HL-60 (cell line): ENCODE data around the gene UNC93A.

Source experiments
- DNase-seq, 2 experiments: peaks; one replicate each; pipeline ENCODE4 v3.0.0-alpha.2; 2010 to 2020; ENCODE audit warnings: low read depth in 1 of 2, low spot score in 1 of 2
- H3K27ac ChIP-seq: fragments of 250-450 bp; sonication (Bioruptor Pico); replicated peaks from 2 replicates; pipeline ENCODE4 v1.5.1; 2020; ENCODE audit warnings: mild to moderate bottlenecking, moderate library complexity
- H3K27me3 ChIP-seq: fragments of 250-450 bp; sonication (Bioruptor Pico); 2 replicates; pipeline ENCODE4 v1.5.1; 2021; ENCODE audit warnings: mild to moderate bottlenecking, moderate library complexity; ENCODE audit not compliant: insufficient read depth, poor library complexity, severe bottlenecking
- H3K4me3 ChIP-seq: replicated peaks from 2 replicates; pipeline ENCODE4 v1.5.1; 2011; ENCODE audit warnings: mild to moderate bottlenecking, control low read depth, low read length; ENCODE audit not compliant: insufficient read depth
- CTCF ChIP-seq: IDR thresholded peaks from one replicate; pipeline ENCODE4 v1.5.1; 2011; ENCODE audit warnings: low read length, control low read depth, inconsistent platforms; ENCODE audit not compliant: insufficient read depth
- GABPA ChIP-seq: IDR thresholded peaks from 2 replicates; pipeline ENCODE4 v1.6.1; 2012; ENCODE audit warnings: low read depth
- POLR2AphosphoS5 ChIP-seq: IDR thresholded peaks from 2 replicates; pipeline ENCODE4 v1.6.1; 2012; ENCODE audit warnings: low read depth
- REST ChIP-seq: IDR thresholded peaks from 2 replicates; pipeline ENCODE4 v1.6.1; 2012; ENCODE audit warnings: low read depth; ENCODE audit not compliant: insufficient replicate concordance
- SPI1 ChIP-seq: IDR thresholded peaks from 2 replicates; pipeline ENCODE4 v1.6.1; 2012; ENCODE audit warnings: low read depth, mild to moderate bottlenecking, borderline replicate concordance

Gene UNC93A

GRCh38 chr6:167338541-167339117 lies 47.5 kb downstream of the UNC93A start:
- no peaks in the 10 kb centered on the region for H3K27me3 ChIP-seq
- no peak for TF ChIP-seq POLR2AphosphoS5
- no peak for TF ChIP-seq SPI1
- TF ChIP-seq REST: no peak
- no peak for TF ChIP-seq GABPA
- no peak for TF ChIP-seq CTCF
- DNase-seq: no peak
- no peak overlapping the region for H3K27ac ChIP-seq
- no peak overlapping the region for H3K4me3 ChIP-seq

GRCh38 chr6:167341038-167341583 lies 50.0 kb downstream of the UNC93A start:
- H3K27ac ChIP-seq: no peak overlapping the region
- no peak for DNase-seq
- TF ChIP-seq GABPA (no peak), POLR2AphosphoS5 (no peak), REST (no peak), CTCF (no peak), SPI1 (no peak)
- no peak overlapping the region for H3K4me3 ChIP-seq
- H3K27me3 ChIP-seq: peaks cover 1% of the 10 kb centered on the region

- H3K4me3 ChIP-seq: no peak overlapping the region
- no peak overlapping the region for H3K27ac ChIP-seq
- peaks cover 4% of the 10 kb centered on the region for H3K27me3 ChIP-seq
- TF ChIP-seq GABPA: no peak
- no peak for TF ChIP-seq REST
- no peak for TF ChIP-seq POLR2AphosphoS5
- TF ChIP-seq SPI1: no peak
- no peak for TF ChIP-seq CTCF
- no peak for DNase-seq
These were observed 50.8 kb downstream of the UNC93A start for GRCh38 chr6:167341665-167342655.
